Ammon's horn (tissue), 1 donor: Measurements from ENCODE around the gene GNG12.
"Not testable (repeated sequence)": the region's sequence is repeated elsewhere in the genome, so short reads cannot be mapped to it uniquely, and the experiment has no call there.

ENCODE experiments used
- DNase-seq: peaks from one replicate; pipeline ENCODE4 v3.0.0-alpha.2; 2016; ENCODE audit warnings: low spot score

GNG12 gene

DNA sequence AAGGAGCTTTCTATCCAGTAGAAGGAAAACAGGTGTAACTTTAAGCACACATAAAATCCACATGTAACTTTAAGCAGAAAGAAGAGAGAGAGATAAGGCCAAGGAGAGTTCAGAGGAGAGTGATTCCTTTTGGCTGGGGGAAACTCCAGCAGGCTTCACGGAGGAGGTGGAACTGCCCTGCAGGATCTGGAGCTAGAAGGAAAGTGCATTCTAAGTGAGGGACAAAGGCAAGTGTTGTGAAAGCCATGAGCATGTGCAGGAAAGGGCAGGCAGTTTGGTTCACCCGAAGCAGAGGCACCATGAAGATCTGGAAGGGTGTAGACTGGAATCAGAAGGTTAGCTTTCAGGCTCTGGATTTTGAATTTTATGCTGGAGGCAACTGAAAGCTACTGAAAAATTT lies 101.9 kb downstream of the GNG12 start:
- no peak for DNase-seq

DNA sequence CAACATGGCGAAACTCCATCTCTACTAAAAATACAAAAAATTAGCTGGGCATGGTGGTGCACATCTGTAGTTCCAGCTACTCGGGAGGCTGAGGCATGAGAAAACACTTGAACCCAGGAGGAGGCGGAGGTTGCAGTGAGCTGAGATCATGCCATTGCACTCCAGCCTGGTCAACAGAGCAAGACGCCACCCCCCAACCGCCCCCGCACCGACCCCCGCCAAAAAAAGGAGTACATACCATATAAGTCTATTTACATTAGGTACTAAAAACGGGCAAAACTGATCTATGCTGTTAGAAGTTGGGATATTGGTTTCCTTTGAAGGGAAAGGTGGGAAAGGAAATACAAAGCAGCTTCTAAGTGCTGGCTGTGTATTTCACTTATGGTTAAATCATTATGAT lies 103.0 kb downstream of the GNG12 start:
- not testable (repeated sequence) for DNase-seq

- DNase-seq = no peak
These were observed 103.4 kb downstream of the GNG12 start for GRCh38 chr1:67729872-67730271.

DNA sequence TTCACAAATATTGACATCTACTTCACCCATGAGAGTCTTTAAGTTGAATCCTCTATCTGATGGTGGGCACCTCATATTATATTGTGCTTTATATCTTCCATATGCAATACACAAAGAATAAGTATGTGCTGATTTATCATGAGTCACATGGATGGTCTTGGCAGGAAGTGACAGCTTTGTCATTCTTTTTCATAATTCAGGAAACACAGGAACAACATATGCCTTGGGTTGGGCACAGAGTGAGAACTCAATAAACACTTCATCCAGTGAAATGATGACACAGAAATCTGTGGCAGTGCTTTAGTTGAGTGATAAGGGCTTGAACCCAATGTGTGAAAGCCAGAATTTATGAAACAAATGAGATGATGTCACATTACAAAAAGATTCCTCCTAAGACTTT lies 107.0 kb downstream of the GNG12 start:
- DNase-seq = no peak

DNA sequence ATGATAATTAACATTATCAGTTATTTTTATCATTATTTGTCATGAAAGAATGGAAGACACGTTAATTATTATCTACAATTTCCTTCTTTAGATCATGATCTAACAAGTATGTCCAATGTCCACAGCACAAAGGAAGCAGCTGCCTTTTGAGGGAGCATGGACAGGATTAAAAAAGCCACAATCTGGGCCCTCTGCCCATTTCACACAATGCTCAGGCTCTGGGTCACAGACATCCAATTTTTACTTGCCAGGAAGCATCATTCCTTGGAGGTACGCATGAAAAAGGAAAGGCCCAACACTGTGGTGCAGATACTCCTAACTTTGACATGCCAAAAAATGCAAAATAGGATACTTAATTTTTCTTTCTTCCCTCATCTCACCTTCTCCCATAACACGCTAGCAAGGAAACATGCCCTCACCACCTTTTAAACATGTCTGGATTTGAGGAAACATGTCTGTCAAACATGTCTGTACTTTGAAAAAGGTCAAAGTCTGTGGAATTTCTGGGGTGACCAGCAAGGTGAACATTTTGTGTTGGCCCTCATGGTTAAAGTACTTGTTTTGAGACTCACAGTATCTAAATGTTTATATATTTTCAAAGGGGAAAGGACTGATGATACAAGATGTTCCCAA lies 108.2 kb downstream of the GNG12 start:
- DNase-seq = peak; percentile 27

- DNase-seq = no peak
These were observed 109.6 kb downstream of the GNG12 start for GRCh38 chr1:67723620-67724019.

DNA sequence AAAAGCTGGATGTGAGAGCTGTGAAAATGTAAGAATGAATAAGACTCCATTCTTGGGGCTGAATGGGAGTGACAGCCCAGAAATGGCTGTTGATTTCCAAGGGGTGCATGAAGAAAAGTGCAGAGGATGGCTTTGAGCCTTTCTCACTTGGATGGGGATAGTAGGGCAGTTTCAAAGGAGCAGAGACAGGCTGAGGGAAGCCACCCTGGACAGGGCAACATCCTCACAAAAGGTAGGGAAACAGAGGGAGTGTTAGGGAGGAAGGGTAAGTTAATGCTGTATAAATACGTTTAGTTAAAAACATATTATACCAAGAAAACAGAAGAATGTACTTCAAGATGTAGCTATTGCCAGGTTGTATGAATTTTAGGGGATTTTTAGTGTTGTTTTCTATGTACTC lies 110.1 kb downstream of the GNG12 start:
- DNase-seq = no peak

DNA sequence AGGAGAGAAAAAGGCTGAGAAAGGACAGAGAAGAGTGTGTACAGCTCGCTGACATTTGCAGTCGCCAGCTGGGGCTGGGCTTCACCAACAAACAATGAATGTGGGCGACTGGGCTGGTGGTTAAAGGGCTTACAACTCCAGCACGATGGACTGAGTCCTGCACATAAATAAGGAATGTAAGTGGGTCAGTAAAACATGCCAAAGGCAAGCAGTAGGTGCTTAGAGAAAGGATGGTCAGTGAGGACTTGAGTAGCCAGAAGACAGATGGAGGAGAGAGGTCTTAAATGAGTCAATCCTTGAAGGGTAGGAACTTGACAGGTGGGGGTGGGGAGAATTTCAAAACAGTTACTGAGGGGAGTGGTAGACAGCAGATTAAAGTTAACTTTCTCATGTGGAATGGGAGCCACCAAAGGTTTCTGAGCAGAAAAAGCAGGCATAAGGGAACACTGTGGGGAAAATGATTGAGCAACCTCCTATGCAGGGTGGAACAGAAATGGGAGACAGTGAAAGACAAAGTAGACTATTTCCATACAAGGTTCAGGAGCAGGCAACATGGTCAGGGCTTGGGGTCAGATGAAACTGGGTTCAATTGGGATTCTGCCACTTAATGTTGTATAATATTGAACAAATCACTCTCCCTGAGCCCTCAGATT lies 110.8 kb downstream of the GNG12 start:
- DNase-seq = peak; percentile 18

DNA sequence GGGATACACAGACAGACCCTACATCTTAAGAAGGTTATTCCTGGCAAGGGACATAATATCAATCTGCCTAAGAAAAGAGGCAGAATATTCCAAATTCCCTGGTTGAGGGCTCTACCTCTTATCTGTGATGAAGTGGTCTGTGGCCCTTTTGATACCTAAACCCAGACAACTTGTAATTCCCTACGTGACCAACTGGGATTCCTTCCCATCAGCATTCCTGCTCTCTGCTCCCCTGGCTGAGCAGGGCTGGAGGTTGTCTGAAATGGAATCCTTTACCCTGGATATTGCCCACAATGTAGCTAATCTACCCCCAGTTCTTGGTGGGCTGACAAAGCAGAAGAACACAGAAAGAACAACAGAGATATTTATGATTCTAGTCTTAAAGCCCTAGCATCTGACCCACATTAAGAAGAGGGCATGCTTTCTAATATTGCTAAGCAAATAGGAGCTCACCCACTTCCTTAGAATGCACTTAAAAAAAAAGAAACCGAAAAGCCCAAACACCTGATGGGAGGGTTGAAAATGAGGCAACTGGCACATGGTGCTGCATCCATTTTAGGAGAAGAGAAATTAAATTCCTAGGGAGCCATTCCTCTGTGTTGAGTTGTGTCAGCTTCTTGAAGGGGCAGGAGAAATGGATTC lies 111.5 kb downstream of the GNG12 start:
- no peak for DNase-seq

GRCh38 chr1:67721112-67721511 lies 112.2 kb downstream of the GNG12 start:
- DNase-seq = no peak

GRCh38 chr1:67719329-67720196 lies 113.7 kb downstream of the GNG12 start:
- DNase-seq = no peak

DNA sequence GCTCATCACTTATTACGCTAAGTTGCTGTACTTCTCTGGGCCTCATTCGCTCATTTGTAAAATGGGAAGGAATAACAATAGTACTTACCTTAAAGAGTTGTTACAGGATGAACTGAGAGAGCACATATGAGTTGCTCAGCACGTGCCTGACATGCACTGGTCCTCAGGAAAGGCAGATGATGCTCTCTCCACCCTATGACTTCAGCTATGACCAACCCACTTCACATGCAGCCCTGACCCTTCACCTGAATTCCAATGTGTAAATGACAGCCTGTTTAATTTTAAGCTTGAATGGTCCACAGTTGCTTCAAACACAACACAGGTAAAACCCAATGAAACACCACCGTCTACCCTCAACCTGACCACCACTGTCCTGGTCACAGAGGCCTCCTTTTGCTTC lies 115.4 kb downstream of the GNG12 start:
- DNase-seq = no peak

DNA sequence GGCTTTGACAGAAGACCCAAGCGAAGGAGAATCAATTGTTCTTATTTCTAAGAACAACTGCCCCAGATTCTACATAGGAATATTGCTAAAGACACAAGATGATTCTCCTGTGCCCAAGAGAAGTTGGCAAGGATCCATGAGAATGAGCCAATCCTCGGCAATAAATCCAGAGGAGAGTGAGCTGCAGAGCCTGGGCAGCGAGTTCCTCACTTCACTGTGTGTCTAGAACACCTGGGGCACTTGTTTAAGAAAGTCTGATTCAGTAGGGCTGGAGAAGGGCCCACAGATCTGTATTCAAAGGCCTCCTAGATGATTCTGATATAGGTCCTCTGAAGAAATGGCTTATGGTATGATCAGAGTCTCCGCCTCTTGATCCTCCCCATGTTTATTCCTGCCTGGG lies 116.5 kb downstream of the GNG12 start:
- no peak for DNase-seq

- DNase-seq = no peak
These were observed 117.4 kb downstream of the GNG12 start for GRCh38 chr1:67715819-67716218.

GRCh38 chr1:67713057-67713846 lies 120.0 kb downstream of the GNG12 start:
- DNase-seq = no peak

DNA sequence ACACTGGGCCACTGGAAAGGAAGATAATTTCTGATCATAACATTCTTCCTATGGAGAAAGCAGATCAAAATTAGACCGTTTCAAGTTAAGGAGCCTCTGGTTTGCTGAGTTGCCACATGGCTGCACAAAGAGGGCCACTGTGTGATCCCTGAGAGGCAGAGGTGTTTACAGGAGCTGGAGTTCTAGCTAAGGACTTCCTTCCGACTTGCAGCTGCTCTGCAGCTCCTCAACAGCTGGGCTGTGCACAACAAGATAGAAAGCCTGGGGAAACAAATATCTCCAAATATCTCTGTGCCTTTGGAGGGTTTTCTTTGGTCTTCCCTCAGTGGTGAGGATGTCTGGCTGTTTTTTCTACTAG lies 121.4 kb downstream of the GNG12 start:
- no peak for DNase-seq

DNA sequence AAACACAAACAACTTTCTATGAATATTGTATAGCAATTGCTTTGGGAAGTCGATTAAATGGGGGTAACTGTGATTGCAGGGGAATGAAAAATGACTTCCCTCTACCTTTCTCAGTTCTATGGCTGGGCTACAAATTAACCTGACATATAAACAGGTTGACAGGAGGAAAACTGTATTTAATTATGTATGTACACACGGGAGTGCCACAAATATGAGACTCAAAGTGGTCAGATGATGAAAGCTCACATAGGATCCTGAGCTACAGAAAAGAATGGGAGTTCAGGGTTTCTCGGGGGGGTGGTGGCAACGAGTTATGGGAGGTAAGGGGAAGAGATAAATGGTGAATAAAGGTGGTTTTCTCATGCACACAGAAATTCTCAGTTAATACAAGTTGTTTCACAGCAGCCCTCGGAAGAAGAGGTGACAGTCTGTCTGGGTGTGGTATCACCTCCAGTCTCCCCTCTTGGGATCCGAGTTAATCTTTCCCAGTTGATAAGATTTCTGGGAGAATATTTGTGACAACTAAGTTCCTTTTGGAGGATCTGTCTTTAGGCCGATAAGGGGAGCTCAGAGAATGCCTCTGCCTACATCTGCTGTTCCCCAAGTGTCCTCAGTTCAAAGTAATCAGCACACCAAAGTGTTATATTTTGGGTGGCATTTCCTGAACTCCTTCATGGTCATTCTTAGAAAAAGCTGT lies 122.0 kb downstream of the GNG12 start:
- no peak for DNase-seq

DNA sequence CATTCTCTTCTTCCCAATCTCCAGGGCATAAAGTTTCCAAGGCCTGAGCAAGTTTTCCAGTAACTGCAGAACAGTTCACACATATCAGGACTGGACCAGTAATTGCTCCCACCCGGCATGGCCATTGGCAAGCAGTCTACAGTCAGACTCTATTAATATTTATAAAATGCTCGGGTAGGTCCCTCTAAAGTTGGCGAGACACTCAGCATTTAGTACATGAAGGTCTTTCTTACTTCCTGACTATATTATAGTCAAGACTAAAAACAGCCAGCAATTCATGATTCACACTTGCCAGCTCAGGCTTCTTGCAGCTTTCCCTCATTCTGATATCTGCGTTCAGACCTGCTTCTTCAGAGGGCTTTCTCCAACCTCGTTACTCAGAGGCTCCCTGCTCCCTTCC lies 122.8 kb downstream of the GNG12 start:
- no peak for DNase-seq

GRCh38 chr1:67708606-67709005 lies 124.7 kb downstream of the GNG12 start:
- DNase-seq = no peak

GRCh38 chr1:67705735-67706453 lies 127.4 kb downstream of the GNG12 start:
- DNase-seq = no peak

GRCh38 chr1:67704351-67704750 lies 128.9 kb downstream of the GNG12 start:
- DNase-seq = no peak
